Middle frontal gyrus (tissue), 1 donor: ENCODE results near the gene LGALS7.
A peak's percentile ranks its signal among the peaks of the same experiment; 100 is the strongest.

Source experiments
- DNase-seq: peaks from one replicate; pipeline ENCODE4 v3.0.0-alpha.2; 2015; ENCODE audit warnings: low spot score; ENCODE audit errors: extremely low spot score

Gene LGALS7

DNA sequence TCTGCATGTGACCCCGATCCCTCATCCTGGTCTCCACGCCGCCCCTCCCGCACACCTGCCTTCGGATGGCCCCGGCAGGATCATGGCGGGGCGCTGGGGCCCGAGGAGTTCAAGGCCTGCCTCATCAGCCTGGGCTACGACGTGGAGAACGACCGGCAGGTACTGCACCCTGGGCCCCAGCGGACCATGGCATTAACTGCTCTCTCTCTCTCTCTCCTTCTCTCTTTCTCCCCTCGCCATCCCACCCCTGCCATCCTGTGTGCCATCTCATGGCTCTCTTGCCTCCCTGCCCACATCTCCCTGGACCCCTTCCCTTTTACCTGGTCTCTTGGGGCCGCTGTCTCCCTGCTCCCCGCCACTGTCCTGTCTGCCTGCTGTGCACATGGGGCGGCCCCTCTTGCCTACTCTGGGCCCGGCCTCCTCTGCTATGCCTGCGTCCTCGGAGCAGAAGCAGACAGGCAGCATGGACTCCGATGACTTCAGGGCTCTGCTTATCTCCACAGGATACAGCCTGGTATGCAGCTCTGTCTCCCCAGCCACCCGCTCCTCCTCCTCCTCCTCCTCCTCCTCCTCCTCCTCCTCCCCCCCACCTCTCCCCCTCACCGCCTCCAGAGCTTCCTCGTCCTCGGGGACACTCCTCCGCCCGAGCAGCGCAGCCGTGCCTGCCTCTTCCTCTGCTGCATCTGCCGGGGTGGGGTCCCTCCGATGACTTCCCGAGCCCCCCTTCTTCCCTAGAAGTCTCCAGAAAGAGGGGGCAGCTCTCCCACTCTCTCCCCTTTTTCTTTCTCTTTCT lies 45.3 kb downstream of the LGALS7 start:
- no peak for DNase-seq

DNA sequence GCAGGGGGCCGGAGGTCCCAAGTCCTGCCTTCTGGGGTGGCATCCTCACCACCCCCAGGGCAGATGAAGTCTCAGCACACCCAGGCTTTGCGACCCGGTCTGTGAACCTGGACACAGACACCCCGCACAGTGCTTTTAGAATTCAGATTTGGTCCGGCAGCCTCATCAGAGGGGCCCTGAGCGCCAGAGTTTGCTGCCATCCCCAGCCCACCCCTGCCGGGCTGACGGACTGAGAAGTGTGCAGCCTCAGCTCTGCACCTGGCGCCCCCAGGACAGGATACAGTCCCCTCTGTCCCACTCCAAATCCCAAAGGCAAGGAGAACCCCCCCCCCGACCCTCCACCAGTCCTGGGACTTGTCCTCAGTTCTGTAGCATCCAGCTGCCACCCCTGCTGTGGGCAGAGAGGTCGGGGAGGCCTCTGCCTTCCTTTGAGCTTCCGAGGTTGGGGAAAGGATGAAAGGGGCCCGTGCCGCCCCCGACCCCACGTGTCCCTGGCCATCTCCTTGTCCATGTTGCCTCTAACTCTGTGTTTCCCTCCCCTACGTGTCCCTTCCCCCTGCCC lies 45.9 kb downstream of the LGALS7 start:
- DNase-seq = no peak

DNA sequence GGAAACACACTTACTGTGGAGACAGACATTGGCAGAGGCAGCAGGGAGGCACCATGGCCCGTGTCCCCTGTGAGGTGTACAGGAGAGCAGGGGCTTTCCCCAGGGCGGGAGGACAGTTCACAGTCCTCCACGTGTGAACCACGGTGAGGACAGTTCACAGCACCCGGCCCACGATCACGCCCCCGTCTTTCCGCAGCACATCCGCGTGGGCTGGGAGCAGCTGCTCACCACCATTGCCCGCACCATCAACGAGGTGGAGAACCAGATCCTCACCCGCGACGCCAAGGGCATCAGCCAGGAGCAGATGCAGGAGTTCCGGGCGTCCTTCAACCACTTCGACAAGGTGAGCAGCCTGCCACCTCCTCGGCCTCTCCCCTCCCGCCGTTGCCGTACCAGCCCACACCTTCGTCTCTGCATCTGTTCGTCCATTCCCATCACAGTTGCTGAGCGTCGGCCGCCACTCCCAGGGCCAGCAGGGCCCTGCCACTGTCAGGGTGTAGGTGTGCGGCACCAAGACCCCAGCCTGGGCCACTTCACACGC lies 46.5 kb downstream of the LGALS7 start:
- no peak for DNase-seq

DNA sequence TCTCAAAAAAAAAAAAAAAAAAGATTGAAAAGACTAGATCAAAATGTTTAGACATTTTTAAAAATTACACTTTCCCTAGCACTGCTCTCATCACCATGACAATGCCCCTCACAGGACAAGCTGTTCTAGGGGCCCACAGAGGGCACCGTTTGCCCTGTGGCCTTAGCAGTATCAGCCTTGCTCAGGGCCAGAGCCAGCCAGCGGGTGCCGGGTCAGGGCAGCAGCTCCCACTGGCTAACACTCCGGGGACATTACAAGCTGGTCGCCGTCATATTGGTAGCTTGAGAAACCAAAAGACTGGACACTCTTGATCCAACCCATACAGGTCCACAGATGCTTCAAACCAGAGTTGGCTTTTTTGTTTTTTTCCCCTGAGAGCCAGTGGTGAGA lies 47.0 kb downstream of the LGALS7 start:
- no peak for DNase-seq

DNA sequence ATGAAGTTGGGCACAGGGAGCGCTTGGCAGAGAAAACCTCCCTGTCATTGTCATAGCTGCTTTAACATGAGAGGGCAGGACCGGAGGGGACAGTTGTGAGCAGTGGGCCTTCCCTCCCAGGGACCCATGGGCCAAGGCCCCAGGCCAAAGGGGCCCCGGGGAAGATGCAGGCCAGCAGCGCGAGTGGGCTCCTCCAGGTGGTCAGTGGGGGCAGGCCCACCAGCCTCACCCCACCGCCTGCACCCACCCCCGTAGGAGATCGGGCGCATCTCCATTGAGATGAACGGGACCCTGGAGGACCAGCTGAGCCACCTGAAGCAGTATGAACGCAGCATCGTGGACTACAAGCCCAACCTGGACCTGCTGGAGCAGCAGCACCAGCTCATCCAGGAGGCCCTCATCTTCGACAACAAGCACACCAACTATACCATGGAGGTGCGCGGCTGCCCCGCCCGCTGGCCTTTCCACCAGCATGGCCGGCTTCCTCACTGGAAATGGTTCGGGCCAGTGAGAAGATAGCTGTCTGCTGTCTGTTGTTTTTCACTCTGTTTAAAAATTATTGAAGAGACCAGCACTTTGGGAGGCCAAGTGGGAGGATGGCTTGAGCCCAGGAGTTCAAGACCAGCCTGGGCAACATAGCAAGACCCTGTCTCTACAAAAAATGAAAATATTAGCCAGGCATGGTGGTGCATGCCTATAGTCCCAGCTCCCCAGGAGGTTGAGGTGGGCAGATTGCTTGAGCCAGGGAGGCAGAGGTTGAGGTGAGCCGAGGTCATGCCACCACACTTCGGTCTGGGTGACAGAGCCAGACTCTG lies 47.6 kb downstream of the LGALS7 start:
- DNase-seq = no peak

DNA sequence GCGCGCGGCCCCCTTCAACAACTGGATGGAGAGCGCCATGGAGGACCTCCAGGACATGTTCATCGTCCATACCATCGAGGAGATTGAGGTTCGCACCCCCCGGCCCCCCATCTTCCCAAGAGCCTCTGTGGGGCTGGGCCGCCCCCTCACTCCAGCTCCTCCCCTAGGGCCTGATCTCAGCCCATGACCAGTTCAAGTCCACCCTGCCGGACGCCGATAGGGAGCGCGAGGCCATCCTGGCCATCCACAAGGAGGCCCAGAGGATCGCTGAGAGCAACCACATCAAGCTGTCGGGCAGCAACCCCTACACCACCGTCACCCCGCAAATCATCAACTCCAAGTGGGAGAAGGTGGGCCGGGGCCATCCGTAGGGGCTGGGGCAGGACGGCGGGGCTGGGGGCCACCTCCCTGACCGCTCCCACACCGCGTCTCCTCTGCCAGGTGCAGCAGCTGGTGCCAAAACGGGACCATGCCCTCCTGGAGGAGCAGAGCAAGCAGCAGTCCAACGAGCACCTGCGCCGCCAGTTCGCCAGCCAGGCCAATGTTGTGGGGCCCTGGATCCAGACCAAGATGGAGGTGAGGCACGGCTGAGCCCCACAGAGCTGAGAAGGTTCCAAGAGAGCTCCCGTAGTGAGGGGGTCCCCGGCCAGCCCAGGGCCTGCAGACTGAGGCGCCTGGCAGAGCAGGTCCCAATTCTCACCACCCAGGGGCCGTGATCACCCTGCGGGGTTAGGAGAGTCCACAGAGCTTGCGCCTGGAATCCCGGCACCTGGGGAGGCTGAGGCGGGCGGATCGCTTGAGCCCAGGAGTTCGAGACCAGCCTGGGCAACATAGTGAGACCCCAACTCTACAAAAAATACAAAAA lies 49.1 kb downstream of the LGALS7 start:
- no peak for DNase-seq

DNA sequence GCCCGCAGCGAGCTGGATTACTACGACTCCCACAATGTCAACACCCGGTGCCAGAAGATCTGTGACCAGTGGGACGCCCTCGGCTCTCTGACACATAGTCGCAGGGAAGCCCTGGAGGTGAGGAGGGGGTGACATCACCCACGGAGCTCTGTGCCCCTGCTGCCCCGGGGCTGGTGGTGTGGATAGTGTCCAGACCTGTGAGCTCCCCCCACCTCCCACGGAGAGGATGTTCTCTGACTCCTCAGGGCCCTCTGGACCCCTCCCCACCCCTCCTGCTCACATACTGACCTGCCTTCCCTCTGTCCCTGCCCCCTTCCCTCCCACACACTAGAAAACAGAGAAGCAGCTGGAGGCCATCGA lies 49.7 kb downstream of the LGALS7 start:
- DNase-seq = no peak

DNA sequence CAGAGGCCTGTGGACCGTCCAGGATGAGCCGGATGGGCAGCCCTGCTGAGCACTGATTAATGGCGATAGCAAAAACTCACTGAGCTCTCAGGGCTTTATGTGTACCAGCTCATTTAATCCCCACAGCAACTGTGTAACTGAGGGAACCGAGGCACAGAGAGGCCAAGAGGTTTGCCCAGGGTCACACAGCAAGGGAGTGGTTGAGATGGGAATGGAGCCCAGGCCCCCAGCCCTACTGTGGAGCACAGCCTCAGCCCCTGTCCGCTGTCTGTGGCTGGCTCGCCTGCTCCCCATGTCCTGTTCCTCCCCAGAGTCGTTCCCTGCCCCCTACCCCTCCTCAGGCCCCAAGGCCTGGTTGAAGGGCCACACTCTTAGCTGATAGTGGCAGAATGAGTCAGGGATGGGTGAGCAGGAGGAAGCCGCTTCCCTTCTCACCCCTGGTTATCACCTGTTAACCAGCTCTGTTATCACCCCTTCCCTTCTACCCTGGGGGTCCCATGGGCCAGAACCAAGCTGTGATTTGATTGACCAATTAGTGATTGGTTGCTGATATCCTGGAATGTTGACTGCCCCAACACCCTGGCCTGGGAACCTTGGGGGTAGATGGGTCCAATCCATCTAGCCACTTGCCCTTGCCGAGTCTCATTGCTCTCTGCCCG lies 50.2 kb downstream of the LGALS7 start:
- no peak for DNase-seq

DNA sequence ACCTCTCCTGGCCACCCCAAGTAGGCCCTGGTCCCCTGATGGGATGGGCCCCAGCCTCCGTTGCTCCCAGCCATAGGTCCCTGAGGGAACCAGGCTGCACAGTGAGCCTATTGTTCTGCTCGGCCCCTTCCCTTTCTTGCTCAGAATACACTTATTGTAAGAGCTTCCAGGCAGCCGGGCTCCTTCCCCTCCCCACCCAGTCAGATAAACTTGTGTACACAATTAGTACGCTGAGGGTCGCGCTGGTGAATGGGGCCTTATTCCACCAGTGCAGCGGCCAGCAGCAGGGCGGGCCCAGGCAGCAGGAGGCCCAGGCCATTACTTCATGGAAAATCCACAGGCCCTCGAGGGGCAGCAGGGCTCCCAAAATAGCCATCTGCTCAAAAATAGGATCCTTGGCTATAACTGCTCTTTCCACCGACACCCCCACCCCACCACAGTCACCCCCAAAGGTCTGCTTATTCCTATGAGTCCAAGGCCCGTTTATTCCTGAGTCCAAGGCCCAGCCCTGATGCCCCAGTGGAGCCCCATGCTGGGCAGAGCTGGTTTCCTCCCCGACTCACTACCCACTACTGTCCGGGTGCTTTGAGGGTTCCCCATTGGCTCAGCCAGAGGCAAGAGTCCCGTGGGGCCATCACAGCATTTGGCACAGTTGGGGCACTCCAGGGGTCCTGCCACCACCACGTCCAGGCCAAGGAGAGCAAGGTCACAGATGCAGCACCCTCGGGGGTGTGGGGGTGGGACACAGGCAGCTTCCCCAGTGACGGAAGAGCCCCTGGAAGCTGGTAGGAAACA lies 51.1 kb downstream of the LGALS7 start:
- peak; percentile 67 for DNase-seq

DNA sequence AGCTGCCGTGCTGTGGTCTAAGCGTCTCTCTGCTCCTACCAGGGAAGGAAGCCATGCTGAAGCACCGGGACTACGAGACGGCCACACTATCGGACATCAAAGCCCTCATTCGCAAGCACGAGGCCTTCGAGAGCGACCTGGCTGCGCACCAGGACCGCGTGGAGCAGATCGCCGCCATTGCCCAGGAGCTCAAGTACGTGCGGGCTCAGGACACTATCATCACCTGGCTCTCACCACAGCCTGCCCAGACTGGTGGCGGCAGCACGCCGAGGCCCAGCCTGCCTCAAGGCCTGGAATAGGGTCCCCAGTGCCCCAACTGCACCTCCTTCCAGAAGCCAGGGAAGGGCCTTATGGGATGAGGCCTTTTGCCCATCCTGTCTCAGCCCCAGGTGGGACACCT lies 51.8 kb downstream of the LGALS7 start:
- no peak for DNase-seq
